Testis (tissue), 2 donors: Measurements from ENCODE around the gene SIL1.

ENCODE experiments used
- CTCF ChIP-seq, 3 experiments: fragments of 450-650 bp in 2 of 3; fragments of 200-600 bp in 1 of 3; sonication (generic) in 1 of 3; IDR thresholded peaks; one replicate each; pipeline ENCODE4 v1.5.1; 2016 to 2019; ENCODE audit warnings: antibody characterized with exemption in 3 of 3, mild to moderate bottlenecking in 2 of 3, moderate library complexity in 1 of 3
- POLR2A ChIP-seq: fragments of 450-650 bp; IDR thresholded peaks from one replicate; pipeline ENCODE4 v1.6.1; 2017; ENCODE audit warnings: antibody characterized with exemption, mild to moderate bottlenecking, moderate library complexity

- TF ChIP-seq POLR2A (no peak), CTCF (IDR thresholded peaks at IDR 0.05) (no peak)
These were observed 71.5 kb downstream of the SIL1 start for GRCh38 chr5:139126711-139127111.
